Effector memory CD4-positive, alpha-beta T cell (primary cell): ENCODE results near the gene DOCK3.
"Not testable (repeated sequence)": the region's sequence is repeated elsewhere in the genome, so short reads cannot be mapped to it uniquely, and the experiment has no call there.

Experiments
- DNase-seq, 3 donors: peaks; one replicate each; pipeline ENCODE4 v3.0.0-alpha.2; 2020
- H3K27ac ChIP-seq: 2 replicates; pipeline ENCODE4 v1.7.0; 2013; ENCODE audit warnings: mild to moderate bottlenecking, low read length, moderate library complexity; ENCODE audit not compliant: insufficient read depth, poor library complexity, severe bottlenecking
- H3K27me3 ChIP-seq: replicated peaks from 2 replicates; pipeline ENCODE4 v1.7.0; 2013; ENCODE audit warnings: mild to moderate bottlenecking, low read length; ENCODE audit not compliant: insufficient read depth, control insufficient read depth, poor library complexity, severe bottlenecking
- H3K36me3 ChIP-seq: 2 replicates; pipeline ENCODE4 v1.7.0; 2013; ENCODE audit warnings: mild to moderate bottlenecking, low read length, moderate library complexity; ENCODE audit not compliant: control insufficient read depth, insufficient read depth
- H3K4me1 ChIP-seq: 2 replicates; pipeline ENCODE4 v1.7.0; 2013; ENCODE audit warnings: low read length, mild to moderate bottlenecking; ENCODE audit not compliant: control insufficient read depth, insufficient read depth, poor library complexity, severe bottlenecking
- H3K4me3 ChIP-seq: 2 replicates; pipeline ENCODE4 v1.7.0; 2013; ENCODE audit warnings: low read length, low read depth, mild to moderate bottlenecking; ENCODE audit not compliant: insufficient read depth, poor library complexity, severe bottlenecking
- H3K9me3 ChIP-seq: 2 replicates; pipeline ENCODE4 v1.7.0; 2013; ENCODE audit warnings: mild to moderate bottlenecking, low read length, moderate library complexity; ENCODE audit not compliant: control insufficient read depth

The DOCK3 gene

DNA sequence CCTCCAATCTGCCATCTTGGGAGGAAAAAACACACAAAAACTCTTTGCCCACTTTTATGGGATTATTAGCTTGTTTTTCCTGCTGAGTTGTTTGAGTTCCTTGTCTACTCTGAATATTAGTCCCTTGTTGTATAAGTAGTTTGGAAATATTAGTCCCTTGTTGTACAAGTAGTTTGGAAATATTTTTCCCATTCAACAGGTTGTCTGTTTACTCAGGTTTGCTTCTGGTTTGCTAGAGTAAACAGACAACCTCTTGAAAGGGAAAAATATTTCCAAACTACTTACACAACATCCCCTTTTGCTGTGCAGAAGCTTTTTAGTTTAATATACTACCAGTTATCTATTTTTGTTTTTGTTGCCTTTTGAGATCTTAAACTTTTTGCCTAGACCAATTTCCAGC lies 517.0 kb downstream of the DOCK3 start:
- no peak for DNase-seq
- H3K4me1 ChIP-seq = no peaks in the 10 kb centered on the region
- H3K9me3 ChIP-seq = no peaks in the 10 kb centered on the region
- no peak overlapping the region for H3K4me3 ChIP-seq
- H3K36me3 ChIP-seq = no peaks in the 10 kb centered on the region
- H3K27me3 ChIP-seq = no peaks in the 10 kb centered on the region
- no peak overlapping the region for H3K27ac ChIP-seq

DNA sequence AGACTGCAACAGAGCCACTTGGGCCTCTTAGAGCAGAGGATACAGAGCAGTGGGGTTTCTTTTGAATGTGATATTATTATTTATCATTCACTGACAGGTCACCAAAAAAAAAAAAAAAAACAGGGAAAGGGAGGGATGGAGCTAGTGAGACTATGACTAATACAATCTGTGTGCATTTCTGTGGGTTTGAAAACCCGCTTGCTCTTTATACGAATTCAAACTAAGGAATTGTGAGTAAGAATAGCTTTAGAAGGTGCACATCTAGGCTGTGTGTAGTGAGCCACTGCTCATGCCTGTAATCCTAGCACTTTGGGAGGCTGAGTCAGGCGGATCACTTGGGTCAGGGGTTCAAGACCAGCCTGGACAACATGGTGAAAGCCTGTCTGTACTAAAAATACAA lies 523.8 kb downstream of the DOCK3 start:
- Histone ChIP-seq H3K27me3 (no peaks in the 10 kb centered on the region), H3K27ac (no peak overlapping the region), H3K36me3 (no peaks in the 10 kb centered on the region), H3K4me1 (no peaks in the 10 kb centered on the region), H3K4me3 (no peak overlapping the region), H3K9me3 (no peaks in the 10 kb centered on the region)
- DNase-seq = no peak

DNA sequence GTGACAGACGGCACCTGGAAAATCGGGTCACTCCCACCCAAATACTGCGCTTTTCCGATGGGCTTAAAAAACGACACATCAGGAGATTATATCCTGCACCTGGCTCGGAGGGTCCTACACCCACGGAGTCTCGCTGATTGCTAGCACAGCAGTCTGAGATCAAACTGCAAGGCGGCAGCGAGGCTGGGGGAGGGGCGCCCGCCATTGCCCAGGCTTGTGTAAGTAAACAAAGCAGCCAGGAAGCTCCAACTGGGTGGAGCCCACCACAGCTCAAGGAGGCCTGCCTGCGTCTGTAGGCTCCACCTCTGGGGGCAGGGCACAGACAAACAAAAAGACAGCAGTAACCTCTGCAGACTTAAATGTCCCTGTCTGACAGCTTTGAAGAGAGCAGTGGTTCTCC lies 524.6 kb downstream of the DOCK3 start:
- H3K27me3 ChIP-seq, H3K4me1 ChIP-seq, H3K9me3 ChIP-seq, H3K27ac ChIP-seq, DNase-seq, H3K36me3 ChIP-seq, H3K4me3 ChIP-seq: not testable (repeated sequence)

DNA sequence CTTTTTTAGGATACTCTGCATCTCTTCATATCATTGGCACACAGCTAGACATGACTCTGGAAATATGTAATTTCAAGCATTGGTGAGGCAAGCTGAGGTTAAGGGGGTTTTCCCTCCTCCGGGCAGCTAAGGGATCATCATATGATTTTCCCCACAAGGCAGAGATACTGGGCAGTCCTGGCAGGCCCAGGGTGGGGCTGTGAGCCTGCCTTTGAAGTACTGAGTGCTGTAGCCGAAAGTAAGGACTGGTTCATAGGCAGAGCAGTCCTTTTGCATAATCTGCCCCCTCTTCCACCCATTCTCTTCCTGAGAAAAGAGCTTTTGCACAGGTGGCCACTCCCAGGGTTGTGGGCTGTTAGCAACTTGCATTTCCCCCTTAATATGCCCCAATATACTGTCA lies 541.6 kb downstream of the DOCK3 start:
- H3K4me1 ChIP-seq = no peaks in the 10 kb centered on the region
- no peak overlapping the region for H3K27ac ChIP-seq
- H3K36me3 ChIP-seq = no peaks in the 10 kb centered on the region
- H3K9me3 ChIP-seq = no peaks in the 10 kb centered on the region
- DNase-seq = no peak
- H3K4me3 ChIP-seq = no peak overlapping the region
- H3K27me3 ChIP-seq = no peaks in the 10 kb centered on the region

DNA sequence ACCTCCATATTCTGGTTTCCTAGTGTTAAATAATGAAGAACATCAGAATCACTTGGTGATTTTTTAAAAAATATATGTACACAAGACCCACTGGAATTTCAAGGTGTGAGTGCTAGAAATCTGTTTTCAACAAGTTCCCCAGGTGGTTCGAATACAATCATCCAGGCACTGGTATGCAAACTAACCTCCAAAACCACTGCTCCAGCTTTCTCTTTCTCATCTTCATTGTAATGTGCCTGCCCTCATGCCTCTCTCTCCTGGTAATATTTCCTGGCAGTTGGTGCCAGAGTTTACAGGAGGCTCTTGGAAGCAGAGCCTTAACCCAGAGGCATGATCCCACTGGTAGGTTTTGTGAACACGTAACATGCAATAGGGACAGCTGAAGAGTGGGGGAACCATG lies 547.2 kb downstream of the DOCK3 start:
- no peaks in the 10 kb centered on the region for H3K4me1 ChIP-seq
- no peaks in the 10 kb centered on the region for H3K9me3 ChIP-seq
- no peak overlapping the region for H3K4me3 ChIP-seq
- no peak for DNase-seq
- H3K27ac ChIP-seq = no peak overlapping the region
- H3K36me3 ChIP-seq = no peaks in the 10 kb centered on the region
- H3K27me3 ChIP-seq = no peaks in the 10 kb centered on the region

DNA sequence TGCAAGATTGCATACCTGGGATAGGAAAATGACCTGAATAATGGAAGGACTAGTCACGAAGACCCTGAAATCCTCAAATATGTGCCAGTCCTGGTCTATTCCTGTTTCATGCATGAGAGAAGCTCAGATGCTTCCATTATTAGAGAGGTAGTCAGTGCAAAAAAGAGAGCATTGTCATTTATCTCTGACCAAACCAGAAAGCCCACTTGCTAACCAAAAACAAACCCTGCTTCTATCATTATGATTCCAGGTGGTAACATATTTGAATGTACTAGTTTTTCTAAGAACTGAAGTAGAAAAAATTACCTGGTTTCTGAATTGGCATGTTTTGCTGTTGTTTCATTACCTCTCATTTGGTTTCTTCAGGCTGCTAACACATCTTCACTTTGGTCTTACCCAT lies 549.6 kb downstream of the DOCK3 start:
- no peak overlapping the region for H3K4me3 ChIP-seq
- no peak for DNase-seq
- H3K9me3 ChIP-seq = no peaks in the 10 kb centered on the region
- no peaks in the 10 kb centered on the region for H3K4me1 ChIP-seq
- no peak overlapping the region for H3K27ac ChIP-seq
- no peaks in the 10 kb centered on the region for H3K27me3 ChIP-seq
- H3K36me3 ChIP-seq = no peaks in the 10 kb centered on the region

DNA sequence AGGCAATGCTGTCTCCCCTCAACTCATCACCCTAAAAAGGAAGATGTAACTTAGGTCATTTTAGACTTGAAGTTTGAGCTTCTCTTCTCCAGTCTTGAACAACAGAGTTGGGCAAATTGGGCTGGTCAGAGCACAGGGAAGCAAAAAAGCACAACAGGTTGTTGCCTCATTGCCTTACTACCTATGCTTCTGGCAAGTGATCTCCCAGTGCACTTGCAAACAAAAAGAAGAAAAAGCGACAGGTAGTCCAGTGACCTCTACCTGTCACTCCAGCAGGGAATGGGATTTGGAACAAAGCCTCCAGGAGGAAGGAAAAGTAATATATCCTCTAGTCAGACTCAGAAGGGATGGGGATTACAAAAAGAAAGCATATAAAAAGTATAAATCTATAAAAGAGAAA lies 550.1 kb downstream of the DOCK3 start:
- Histone ChIP-seq H3K36me3 (no peaks in the 10 kb centered on the region), H3K27me3 (no peaks in the 10 kb centered on the region), H3K27ac (no peak overlapping the region), H3K4me3 (no peak overlapping the region), H3K9me3 (no peaks in the 10 kb centered on the region), H3K4me1 (no peaks in the 10 kb centered on the region)
- no peak for DNase-seq

DNA sequence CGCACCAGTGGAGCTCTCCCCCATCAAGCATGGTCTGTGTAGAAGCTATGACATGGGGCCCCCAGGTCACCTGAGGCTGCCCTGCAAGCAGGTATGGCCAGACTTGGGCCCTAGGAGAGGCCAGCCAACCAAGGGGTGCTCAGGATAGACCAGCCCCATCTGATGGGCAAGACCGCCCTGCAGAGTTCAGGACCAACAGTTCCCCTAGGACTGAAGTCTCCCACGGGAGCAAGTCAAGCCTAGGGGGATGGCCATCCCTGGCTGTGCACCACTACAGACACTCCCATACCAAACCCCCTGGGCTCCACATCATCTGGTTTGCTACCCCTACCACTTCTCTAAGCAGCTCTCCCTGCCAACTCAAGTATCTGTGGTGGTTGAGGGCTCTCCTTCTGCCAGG lies 568.2 kb downstream of the DOCK3 start:
- no peaks in the 10 kb centered on the region for H3K27me3 ChIP-seq
- no peak overlapping the region for H3K27ac ChIP-seq
- no peak overlapping the region for H3K4me3 ChIP-seq
- no peaks in the 10 kb centered on the region for H3K9me3 ChIP-seq
- no peaks in the 10 kb centered on the region for H3K4me1 ChIP-seq
- no peak for DNase-seq
- no peaks in the 10 kb centered on the region for H3K36me3 ChIP-seq

DNA sequence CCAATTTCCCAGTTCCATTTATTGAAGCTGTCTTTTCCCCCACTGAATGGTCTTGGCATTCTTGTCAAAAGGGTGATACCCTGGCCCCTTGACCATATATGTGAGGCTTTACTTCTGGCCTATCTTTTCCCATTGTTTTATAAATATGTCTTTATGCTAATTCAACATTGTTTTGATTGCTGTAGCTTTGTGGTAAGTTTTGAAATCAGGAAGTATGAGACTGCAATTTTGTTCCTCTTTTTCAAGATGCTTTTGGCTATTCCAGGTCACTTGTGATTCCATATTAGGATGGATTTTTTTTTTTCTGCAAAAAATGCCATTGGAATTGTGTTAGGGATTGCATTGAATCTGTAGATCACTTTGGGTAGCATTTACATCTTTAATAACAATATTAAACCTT lies 569.2 kb downstream of the DOCK3 start:
- no peaks in the 10 kb centered on the region for H3K4me1 ChIP-seq
- H3K27ac ChIP-seq = no peak overlapping the region
- H3K4me3 ChIP-seq = no peak overlapping the region
- H3K9me3 ChIP-seq = no peaks in the 10 kb centered on the region
- DNase-seq = no peak
- no peaks in the 10 kb centered on the region for H3K36me3 ChIP-seq
- H3K27me3 ChIP-seq = no peaks in the 10 kb centered on the region

DNA sequence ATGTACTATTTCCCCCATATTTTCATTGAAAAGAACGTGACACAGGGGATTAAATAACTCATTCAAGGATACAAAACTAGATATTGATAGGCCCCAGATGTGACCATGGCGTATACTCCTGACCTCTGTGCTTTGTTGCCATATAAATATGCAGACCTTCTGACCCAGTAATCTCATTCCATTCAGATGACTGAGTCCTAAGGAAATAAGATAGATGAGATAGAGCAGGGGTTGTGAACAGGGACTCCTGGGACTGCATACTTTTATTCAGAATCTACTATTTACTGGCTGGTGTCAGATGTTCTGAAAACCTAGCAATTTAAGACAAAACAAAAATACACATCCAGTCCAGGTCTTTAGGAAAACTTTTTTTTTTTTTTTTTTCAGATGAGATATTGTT lies 571.1 kb downstream of the DOCK3 start:
- no peak overlapping the region for H3K4me3 ChIP-seq
- DNase-seq = no peak
- no peaks in the 10 kb centered on the region for H3K36me3 ChIP-seq
- H3K4me1 ChIP-seq = no peaks in the 10 kb centered on the region
- no peaks in the 10 kb centered on the region for H3K27me3 ChIP-seq
- H3K9me3 ChIP-seq = no peaks in the 10 kb centered on the region
- H3K27ac ChIP-seq = no peak overlapping the region

DNA sequence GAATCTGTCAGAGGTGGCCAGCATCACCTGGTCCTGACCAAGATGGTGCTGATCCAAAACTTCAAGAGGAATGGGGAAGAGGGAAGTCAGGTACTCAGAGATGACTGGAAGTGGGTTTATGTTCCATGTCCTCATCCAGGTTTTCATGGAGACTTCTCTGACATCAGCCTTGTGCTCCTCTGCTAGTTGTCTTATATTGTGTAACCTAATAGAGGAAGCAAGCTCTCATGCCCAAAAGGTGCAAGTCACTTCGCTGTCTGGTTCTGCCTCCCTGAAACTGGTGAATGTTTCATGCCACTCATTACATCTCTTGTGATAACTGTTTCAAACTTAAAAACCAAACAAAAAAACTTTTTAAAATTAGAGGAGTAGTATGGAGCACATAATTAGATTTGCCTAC lies 583.1 kb downstream of the DOCK3 start:
- Histone ChIP-seq H3K9me3 (no peaks in the 10 kb centered on the region), H3K27me3 (no peaks in the 10 kb centered on the region), H3K27ac (no peak overlapping the region), H3K4me3 (no peak overlapping the region), H3K4me1 (no peaks in the 10 kb centered on the region), H3K36me3 (no peaks in the 10 kb centered on the region)
- no peak for DNase-seq
